GM12801 (cell line): ENCODE measurements around the gene ETV6.

ENCODE experiments used
- CTCF ChIP-seq: IDR thresholded peaks from one replicate; pipeline ENCODE4 v1.5.1; 2011; ENCODE audit warnings: control low read depth; ENCODE audit not compliant: insufficient read length; ENCODE audit errors: extremely low read depth

ETV6 gene

GRCh38 chr12:11941606-11942337, 292.3 kb downstream of the ETV6 start:
- no peak for TF ChIP-seq CTCF

GRCh38 chr12:11943919-11944700, 294.6 kb downstream of the ETV6 start:
- TF ChIP-seq CTCF, result no peak
